ENCODE measurements around the gene HSF4.

- TF ChIP-seq CTCF (IDR thresholded peaks at IDR 0.05) (no peak), POLR2A (IDR thresholded peaks at IDR 0.05) (no peak), POLR2AphosphoS5 (IDR thresholded peaks at IDR 0.05) (no peak), EP300 (IDR thresholded peaks at IDR 0.05) (no peak)
These were observed 6.6 kb downstream of the HSF4 start for GRCh38 chr16:67170949-67171649.
